Dedifferentiated amniotic fluid mesenchymal stem cell (primary cell): ENCODE data around the gene RAB20.
"Not testable (repeated sequence)": the region's sequence is repeated elsewhere in the genome, so short reads cannot be mapped to it uniquely, and the experiment has no call there.

Source experiments
- DNase-seq: peaks from one replicate; pipeline ENCODE4 v3.0.0-alpha.2; 2016; ENCODE audit errors: extremely low spot score

The RAB20 gene

DNA sequence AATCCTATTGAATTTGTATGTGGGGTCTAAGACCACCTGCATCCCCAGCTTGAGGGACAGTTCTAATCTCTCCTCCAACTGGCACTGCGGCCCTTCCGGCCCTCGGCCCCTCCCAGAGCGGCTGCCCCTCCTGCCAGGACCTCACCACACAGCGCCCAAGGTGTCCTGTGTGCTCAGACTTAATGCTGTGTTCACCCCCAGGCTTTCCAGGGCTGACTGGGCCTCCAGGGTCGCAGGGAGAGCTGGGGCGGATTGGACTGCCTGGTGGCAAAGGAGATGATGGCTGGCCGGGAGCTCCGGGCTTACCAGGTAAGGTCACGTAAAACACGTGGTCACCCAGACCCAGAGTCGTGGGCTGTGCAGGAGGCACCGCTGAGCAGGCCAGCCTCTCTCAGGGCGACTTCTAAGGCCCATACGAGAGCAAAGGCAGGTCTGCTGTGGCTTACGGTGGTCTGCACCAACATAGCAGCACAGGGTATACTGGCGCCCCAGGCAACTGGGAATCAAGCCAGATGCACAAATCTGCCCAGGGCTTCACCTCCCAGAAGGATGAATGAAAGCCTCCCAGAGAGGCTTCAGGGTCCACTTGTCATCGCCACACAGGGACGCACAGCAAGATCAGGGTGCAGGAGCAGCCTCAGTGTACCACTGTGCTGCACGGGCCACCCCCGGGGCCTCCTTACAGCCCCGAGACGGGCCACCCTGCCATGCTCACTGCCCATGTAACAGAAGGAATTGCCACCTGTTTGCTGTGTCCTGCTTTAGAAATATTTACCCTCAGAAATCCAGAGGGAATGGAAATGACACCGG is 69.4 kb downstream of the RAB20 start:
- no peak for DNase-seq

DNA sequence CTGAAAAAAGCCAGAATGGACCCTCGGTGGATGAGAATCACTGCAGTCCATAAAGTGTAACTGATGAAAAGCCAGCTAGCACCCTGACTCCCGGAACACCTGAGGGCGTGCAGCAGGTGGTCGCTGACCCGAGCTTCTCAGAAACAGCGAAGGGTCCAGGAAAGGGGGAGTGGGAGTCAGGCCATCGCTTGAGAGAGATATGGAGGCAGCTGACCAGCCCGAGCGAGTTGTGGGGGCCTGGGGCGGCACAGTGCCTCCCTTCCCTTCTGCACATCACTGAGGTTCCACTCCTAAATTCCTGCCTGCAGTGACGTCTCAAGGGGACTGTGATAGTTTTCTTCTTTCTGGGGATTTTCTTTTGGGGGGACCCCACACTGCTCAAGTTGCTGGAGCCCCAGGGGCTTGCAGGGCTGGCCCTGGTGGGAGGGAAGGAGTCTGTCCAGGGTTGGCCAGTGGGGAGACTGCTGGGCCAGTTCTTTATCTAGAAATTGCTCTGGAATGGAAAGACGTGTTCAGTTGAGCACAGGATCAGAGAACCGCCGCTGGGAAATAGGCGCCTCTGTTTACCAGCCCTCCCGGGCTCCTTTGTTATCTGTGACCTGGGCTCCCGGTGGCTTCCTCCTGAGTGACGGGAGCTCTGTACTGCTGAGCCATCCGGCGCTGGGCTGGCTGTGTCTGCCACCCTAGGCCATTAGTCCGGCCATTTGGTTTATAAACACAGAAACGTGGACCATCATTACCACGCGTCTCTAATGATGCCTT is 71.3 kb downstream of the RAB20 start:
- DNase-seq: no peak

DNA sequence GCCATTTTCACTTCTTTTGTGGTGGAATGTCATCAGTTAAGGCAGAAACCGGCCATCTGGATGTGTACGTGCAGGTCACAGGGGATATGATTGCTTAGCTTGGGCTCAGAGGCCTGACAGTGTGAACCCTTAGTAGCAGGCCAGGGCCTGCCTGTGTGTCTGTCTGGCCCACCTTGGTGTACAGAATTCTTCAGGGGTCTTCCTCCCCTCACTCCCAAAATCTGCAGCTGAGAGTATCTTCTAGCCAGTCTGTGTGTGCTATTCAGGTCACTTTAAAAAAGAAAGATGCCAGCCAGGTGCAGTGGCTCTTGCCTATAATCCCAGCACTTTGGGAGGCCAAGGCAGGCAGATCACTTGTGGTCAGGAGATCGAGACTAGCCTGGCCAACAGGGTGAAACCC is 74.6 kb downstream of the RAB20 start:
- DNase-seq: not testable (repeated sequence)

DNA sequence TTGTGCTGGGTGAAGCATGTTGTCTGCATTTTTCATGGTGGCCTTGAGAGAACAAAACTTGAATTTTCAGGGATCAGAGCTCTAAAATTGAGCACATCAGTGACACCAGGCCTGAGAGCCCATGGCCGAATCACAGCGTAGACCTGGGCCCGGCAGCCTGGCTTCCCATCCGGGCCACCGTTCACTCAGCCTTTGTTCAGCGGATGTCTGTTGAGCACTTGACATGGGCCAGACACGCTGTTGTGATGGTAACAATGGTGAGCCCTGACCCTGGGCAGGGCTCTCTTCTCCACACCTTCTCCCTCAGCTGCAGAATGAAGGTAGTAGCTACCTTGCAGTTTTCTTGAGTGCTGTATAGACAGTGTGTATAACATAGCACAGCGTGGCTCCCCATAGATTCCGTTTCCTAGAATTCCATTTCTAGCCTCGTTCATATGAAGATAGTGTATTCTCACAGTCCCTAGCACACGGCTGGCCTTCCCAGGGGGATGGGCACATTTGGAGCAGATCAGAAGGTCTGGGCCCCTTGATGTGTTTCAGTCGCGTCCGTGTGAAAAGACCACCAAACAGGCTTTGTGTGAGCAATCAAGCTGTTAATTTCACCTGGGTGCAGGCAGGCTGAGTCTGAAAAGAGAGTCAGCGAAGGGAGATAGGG is 75.3 kb downstream of the RAB20 start:
- no peak for DNase-seq

DNA sequence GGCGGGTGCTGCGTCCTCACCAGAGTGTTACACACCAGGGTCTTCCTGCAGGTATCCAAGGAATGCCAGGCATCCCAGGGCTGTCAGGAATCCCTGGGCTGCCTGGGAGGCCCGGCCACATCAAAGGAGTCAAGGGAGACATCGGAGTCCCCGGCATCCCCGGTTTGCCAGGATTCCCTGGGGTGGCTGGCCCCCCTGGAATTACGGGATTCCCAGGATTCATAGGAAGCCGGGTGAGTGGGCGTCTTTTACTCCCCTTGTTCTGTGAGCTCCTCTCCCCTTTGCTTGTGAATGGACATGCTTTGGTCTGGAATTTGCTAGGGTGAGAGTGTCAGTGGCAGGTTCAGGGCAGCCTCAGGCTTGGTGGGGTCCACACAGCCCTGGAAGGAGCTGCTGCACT is 75.9 kb downstream of the RAB20 start:
- DNase-seq: no peak

DNA sequence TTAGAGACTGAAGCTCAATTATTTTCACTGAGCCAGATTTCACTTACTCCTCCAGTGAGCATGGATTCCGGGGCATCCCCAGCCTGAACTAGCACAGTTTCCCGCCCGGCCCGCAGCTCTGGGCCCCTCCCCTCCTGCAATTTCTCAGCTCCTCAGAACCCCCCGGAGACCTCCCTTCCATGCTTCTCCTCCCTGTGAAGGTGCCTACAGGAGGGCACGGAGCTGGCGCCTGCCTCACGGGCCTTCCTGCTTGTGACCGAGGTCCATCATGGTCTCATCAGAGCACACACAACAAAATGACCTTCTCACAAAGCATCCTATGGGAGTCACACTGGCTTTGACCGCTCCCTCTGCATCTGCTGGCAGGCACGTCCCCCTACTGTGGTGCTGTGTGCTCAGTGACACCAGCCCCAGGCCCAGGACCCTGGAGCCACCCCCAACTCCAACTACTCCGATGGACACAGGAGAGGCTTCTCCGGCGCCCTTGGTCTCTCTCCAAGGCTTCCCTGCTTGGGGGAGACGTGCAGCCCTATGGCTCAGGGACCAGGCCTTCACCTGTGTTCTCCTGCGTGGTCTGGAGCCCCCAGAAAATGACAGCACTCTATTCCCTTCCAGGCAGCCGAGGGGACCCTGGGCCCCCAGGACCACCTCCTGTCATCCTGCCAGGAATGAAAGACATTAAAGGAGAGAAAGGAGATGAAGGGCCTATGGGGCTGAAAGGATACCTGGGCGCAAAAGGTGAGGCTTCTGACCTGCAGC is 77.1 kb downstream of the RAB20 start:
- no peak for DNase-seq

DNA sequence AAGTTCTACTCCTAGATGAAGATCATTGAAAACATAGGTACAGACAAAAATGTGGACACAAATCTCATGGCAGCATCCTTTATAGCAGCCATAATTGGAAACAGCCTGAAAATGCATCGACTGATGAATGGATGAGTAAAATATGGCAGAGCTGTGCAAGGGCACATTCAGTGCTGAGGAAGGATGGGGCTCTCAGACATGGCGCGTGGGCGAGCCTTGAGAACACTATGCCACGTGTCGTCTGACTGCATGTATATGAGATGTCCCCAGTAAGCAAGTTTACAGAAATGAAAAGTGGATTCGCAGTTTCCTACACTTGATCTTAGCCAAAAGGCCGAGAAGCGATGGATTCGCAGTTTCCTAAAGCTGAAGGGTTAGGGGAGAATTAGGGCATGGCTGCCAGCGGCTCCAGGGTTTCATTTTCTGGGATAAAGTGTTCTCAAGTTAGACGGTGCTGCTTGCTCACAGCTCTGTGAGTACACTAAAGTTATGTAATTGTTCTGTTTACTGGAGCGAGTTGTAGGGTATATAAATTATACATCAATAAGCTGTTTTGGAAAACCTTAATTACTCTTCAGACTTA is 78.0 kb downstream of the RAB20 start:
- no peak for DNase-seq

DNA sequence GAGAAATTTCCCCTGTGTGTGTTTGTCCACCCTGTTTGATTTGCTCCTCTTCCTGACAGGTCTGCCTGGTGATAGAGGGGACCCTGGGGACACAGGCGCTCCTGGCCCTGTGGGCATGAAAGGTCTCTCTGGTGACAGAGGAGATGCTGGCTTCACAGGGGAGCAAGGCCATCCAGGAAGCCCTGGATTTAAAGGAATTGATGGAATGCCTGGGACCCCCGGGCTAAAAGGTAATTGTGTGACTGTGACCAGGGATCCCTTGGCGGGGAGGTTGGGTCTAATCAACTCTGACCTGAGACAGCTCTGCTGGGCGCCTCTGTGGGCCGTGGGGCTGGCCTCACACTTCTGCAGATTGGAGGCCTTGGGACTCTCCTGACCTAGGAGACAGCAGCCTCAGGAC is 81.4 kb downstream of the RAB20 start:
- DNase-seq: no peak

DNA sequence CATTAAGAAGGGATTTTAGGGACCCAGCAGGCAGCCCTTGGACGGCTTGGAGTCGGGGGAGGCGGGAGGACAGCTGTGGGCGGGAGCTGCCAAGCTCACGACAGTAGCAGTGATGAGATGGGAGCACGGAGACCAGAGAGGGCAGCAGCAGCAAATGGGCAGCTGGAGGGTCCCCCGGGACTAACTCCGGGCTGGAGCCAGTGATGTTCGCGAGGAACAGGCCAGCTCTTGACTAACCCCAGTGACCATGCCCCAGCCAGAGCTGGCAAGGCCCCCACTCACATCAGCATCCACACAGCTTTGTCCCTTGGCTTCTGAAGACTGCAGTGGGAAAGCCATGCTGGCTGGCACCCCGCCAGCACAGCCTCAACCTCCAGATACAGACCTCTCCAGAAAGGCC is 81.9 kb downstream of the RAB20 start:
- no peak for DNase-seq

DNA sequence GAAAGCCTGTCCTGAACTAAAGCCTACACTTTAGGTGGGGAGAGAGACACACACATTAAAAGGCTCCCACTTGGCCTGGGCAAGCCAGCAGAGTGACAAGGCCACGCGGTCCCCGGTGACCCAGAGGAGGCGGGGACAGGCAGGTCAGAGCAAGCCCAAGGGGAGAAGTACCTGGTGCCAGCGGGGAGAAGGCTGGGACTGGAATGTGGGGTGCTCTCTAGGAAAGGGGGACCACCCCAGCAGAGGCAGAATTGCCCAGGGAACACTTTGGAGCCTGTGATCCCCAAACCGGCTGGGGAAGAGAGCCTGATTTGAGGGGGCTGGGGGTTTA is 82.3 kb downstream of the RAB20 start:
- no peak for DNase-seq

DNA sequence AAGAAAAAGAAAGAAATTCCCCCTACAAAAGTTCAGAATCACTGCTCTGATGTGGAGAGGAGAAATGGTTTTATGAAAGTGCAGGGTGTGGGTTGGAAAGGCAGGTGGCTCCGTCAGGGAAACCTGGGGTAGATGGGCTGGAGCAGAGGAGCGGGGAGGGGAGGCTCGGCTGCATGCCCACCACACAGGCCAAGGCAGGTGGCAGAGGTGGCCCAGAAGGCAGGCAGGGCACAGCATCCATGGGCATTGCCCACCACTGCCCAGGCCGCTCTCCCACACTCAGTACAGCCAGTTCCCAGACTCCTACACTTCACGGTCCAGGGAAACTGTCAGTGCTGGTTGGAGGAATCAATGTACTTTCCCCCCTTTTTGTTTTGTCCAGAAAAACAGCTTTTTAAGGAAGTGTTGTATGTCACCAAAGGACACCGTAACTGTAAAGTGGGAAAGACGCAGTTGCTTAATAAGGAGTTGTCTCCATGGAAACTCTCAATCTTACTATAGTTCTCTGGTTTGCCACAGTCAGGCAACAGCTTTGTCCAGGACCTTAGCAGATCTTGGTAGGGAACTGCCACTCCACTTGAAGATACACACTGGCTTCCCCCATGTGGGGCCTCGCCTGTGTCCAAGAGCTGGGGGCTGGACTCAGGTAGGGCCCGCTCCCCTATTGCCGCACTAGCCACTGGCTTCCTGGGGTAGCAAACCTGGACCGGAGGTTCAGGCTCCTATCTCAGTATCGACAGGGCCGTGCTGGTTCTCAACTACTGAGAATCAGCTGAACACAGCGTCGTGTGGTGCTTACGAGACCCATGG is 82.9 kb downstream of the RAB20 start:
- DNase-seq: no peak

DNA sequence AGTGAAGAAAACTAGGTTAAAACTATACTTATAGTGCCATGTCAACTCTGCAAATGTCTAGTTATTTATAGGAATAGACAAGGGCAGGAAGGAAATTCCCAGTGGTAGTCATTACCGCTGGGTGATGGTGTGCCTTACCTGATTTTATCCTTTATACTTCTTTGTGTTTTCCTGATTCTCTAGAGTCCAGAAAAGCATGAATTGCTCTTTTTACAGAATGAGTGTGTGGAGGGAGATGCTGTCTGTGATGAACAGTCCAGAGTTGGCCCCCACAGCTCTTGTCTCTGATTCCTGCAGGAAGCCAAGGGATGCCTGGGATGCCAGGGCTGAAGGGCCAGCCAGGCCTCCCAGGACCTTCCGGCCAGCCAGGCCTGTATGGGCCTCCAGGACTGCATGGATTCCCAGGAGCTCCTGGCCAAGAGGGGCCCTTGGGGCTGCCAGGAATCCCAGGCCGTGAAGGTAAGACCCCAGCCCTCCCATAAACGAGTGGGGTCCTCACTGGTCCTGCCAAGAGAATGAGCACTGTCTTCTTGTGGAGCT is 83.7 kb downstream of the RAB20 start:
- DNase-seq: no peak

DNA sequence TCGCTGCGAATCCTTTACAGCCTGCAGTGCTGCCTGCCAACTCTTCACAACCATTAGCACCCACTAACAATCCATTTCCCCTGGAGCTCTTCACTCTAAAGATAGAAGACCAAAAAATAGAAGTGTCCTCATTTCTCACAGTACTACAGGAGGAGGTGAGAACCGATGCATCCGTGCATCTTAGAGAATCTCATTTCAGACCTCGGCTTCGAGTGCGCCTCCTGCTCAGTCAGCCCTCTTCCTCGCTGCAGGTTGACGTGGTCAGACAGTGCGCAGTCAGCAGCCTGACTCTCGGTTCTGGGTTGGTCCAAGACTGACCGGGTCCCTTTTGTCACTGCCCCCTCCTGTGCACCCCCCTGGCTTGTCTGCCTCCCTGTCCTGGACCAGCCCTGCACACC is 85.3 kb downstream of the RAB20 start:
- no peak for DNase-seq

DNA sequence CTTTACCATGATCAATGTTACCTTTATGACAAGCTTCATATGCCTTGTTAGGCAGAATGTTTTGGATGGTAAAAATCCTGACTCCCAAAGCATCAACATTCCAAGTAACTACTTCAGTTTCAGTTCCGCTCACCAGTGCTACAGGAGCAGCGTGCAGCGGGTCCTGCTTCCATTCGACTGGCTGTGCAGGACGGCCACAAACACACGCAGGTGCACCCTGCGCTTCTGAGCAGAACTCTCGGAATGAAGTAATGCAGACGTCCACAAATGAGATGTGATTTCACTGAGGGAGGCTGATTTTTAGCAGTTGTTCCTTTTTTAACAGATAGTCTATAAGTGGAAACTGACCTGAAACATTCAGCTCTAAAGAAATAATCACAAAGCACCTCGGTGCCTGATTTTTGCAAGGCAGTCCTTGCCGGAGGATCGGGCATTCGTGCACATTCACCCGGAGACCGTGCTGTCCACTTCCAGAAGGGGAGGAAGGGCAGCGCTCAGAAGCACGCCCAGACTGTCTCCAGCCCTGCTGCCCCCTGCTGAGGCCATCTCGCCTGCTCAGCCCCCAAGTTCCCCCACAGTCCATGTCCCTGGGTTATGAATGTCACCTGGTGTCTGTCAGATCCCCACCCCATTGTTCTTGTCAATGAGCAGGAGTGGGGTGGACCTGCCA is 85.8 kb downstream of the RAB20 start:
- DNase-seq: no peak

DNA sequence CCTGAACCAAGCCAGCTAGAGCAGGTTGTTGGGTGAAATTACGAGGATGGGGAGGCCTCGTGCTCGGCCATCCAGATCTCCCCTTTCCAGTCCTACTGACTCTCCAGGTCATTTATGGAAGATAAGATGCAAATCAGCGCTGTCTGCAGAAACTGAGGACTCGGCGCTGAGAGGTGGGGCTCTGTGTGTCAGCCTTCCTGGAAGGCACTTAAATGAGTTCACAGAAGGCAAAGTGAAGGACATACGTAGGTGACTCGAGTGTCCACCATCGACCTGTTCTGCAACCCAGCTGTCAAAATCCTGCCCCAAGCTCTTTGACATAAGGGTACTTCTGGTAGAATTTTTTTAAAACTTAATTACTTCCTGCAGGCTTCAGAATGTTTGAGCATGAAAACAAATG is 86.4 kb downstream of the RAB20 start:
- no peak for DNase-seq

DNA sequence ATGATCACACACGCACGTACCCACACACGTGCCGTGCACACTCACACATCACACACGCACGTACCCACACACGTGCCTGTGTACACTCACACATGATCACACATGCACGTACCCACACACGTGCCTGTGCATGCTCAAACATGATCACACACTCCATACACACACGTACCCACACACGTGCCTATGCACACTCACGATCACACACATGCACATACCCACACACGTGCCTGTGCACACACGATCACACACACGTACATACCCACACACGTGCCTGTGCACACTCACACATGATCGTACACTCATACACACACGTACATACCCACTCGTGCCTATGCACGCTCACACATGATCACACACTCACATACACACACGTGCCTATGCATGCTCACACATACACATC is 86.8 kb downstream of the RAB20 start:
- no peak for DNase-seq
